PC-9 (cell line): ENCODE measurements around the gene PAGR1. TPM values are rescaled to one million over a fixed set of nuclear protein-coding genes. Genes with fewer than 3 reads are reported as not detected.

Source experiments
- Bru-seq: library from RNA; stranded (reverse); fragments of 400-500 nt; gene quantifications from one replicate; lab custom pipeline; 2021; lab: Mats Ljungman, UMichigan
- BruChase-seq, 2 experiments: library from RNA; stranded (reverse); fragments of 400-500 nt; gene quantifications; one replicate each; lab custom pipeline; 2021; lab: Mats Ljungman, UMichigan
- BruUV-seq: library from RNA; stranded (reverse); fragments of 400-500 nt; replicated peaks from 2 replicates; lab custom pipeline; 2021; lab: Mats Ljungman, UMichigan
- CTCF ChIA-PET: fragments of 300-600 bp; sonication (Branson Sonifier 250); formaldehyde crosslinking; loops from one replicate; lab custom pipeline; 2022; ENCODE audit warnings: antibody characterized with exemption; lab: Charles Lee
- POLR2A ChIA-PET: fragments of 300-600 bp; sonication (Branson Sonifier 250); formaldehyde crosslinking; loops from one replicate; lab custom pipeline; 2022; ENCODE audit warnings: antibody characterized with exemption; ENCODE audit not compliant: unreplicated experiment; lab: Charles Lee
- DNase-seq, 2 experiments: peaks; one replicate each; pipeline versions ENCODE4 v3.0.0 to v3.0.0-alpha.2; 2015 to 2022; ENCODE audit warnings: mixed read lengths in 1 of 2
- H2AFZ ChIP-seq: fragments of 200-600 bp; sonication (generic); 2 replicates; pipeline ENCODE4 v1.8.1; 2017; ENCODE audit warnings: antibody characterized with exemption
- H3F3A ChIP-seq: fragments of 200-600 bp; sonication (generic); 2 replicates; pipeline ENCODE4 v1.8.1; 2017; ENCODE audit warnings: antibody characterized with exemption, mild to moderate bottlenecking, low read depth; ENCODE audit not compliant: insufficient read depth
- H3K27ac ChIP-seq: fragments of 200-600 bp; sonication (generic); 2 replicates; pipeline ENCODE4 v1.6.1; 2016; ENCODE audit warnings: mixed run types
- H3K27me3 ChIP-seq: fragments of 200-600 bp; sonication (generic); 2 replicates; pipeline ENCODE4 v1.6.1; 2016; ENCODE audit warnings: low read depth, mixed run types; ENCODE audit not compliant: insufficient read depth
- H3K36me3 ChIP-seq: fragments of 200-600 bp; sonication (generic); 2 replicates; pipeline ENCODE4 v1.6.1; 2016; ENCODE audit warnings: low read depth, mixed run types
- H3K4me1 ChIP-seq: fragments of 200-600 bp; sonication (generic); replicated peaks from 2 replicates; pipeline ENCODE4 v1.6.1; 2016; ENCODE audit warnings: mixed run types; ENCODE audit not compliant: insufficient read depth
- H3K4me2 ChIP-seq: fragments of 200-600 bp; sonication (generic); 2 replicates; pipeline ENCODE4 v1.6.1; 2017; ENCODE audit warnings: mixed run types
- H3K4me3 ChIP-seq: fragments of 200-600 bp; sonication (generic); 2 replicates; pipeline ENCODE4 v1.6.1; 2016; ENCODE audit warnings: mixed run types
- H3K79me2 ChIP-seq: fragments of 200-600 bp; sonication (generic); 2 replicates; pipeline ENCODE4 v1.6.1; 2017; ENCODE audit warnings: low read depth, mixed run types
- H3K9me2 ChIP-seq: fragments of 200-600 bp; sonication (generic); 2 replicates; pipeline ENCODE4 v1.8.1; 2017; ENCODE audit warnings: mild to moderate bottlenecking; ENCODE audit not compliant: insufficient read depth
- H3K9me3 ChIP-seq: fragments of 200-600 bp; sonication (generic); 2 replicates; pipeline ENCODE4 v1.8.1; 2016; ENCODE audit warnings: low read depth; ENCODE audit not compliant: insufficient read depth
- H4K20me1 ChIP-seq: fragments of 200-600 bp; sonication (generic); 2 replicates; pipeline ENCODE4 v1.8.1; 2017; ENCODE audit not compliant: insufficient read depth
- CTCF ChIP-seq: fragments of 200-600 bp; sonication (generic); conservative IDR thresholded peaks from 2 replicates; pipeline ENCODE4 v1.6.1; 2017; ENCODE audit warnings: mixed run types, antibody characterized with exemption, mild to moderate bottlenecking, moderate library complexity
- EZH2 ChIP-seq: fragments of 200-600 bp; sonication (generic); IDR thresholded peaks from 2 replicates; pipeline ENCODE4 v1.8.0; 2017; ENCODE audit warnings: antibody characterized with exemption, low read depth
- intact Hi-C: fragments of 100-400 bp; cut with micrococcal nuclease; formaldehyde crosslinking; loops from one replicate; pipeline ENCODE4 v1.10.0; 2022; ENCODE audit not compliant: unreplicated experiment
- long read RNA-seq: library from polyadenylated mRNA; stranded (forward); transcript quantifications from one replicate; pipeline ENCODE4 v2.0.0, GENCODE V29; 2022
- total RNA-seq: library from RNA; stranded (reverse); gene quantifications from 2 replicates; pipeline ENCODE4 v1.2.3, GENCODE V29; 2021

The PAGR1 gene
- total RNA-seq (27.5 and 44.6 TPM in 2 replicates), Bru-seq, nascent RNA (percentile 69 among the genes with signal in this experiment), BruChase-seq, experiment 1, labeled RNA remaining after a 2-hour chase (percentile 83 among the genes with signal in this experiment), BruChase-seq, experiment 2, labeled RNA remaining after a 6-hour chase (percentile 88 among the genes with signal in this experiment)
- long read RNA-seq, transcript PAGR1-201 (3 exons, 1,702 nt) = major isoform, 125 of 126 reads
- long read RNA-seq, partial matches to known transcripts = 0 of 126 reads
- long read RNA-seq, other reads (novel, unspliced or antisense) = 1 of 126 reads

GRCh38 chr16:29815793-29816693, at the start of gene PAGR1:
Gene PAGR1 (plus strand): TSS chr16:29816152. CDS start chr16:29816526, 374 bp downstream.
- Histone ChIP-seq H2AFZ (peak within 1 kb of the TSS; percentile 89), H3K27me3 (no peaks in the 10 kb centered on the region), H3K9me3 (no peaks in the 10 kb centered on the region), H3F3A (peaks cover 54% of the 10 kb centered on the region; the same call in 1 of the 2 replicates), H3K27ac (peak within 1 kb of the TSS; percentile 55), H4K20me1 (no peaks in the 10 kb centered on the region), H3K4me3 (peak within 1 kb of the TSS; percentile 83), H3K4me2 (peak within 1 kb of the TSS; percentile 82), H3K4me1 (peaks cover 44% of the 10 kb centered on the region), H3K36me3 (no peaks in the 10 kb centered on the region), H3K79me2 (peaks cover 29% of the 10 kb centered on the region), H3K9me2 (no peaks in the 10 kb centered on the region)
- intact Hi-C loops = loop anchor here (10.0 kb wide), 1 partner anchor 221 kb away; no protein-coding TSS in a partner anchor
- TSS peak; percentile 17 for BruUV-seq
- no peak for TF ChIP-seq EZH2
- TF ChIP-seq CTCF = peak; percentile 94
- CTCF ChIA-PET = interaction anchor here (0.5 to 1.2 kb wide), 8 partner anchors 9 to 146 kb away, joined by 3 to 6 read pairs (median 4); partner anchors contain the start of genes KIF22, SEZ6L2 and TMEM219
- POLR2A ChIA-PET = interaction anchor here (0.5 to 1.3 kb wide), 10 partner anchors 8 to 157 kb away, joined by 3 to 15 read pairs (median 4); partner anchors contain the start of gene TAOK2
- peak; percentile 98 to 100 for DNase-seq

GRCh38 chr16:29766571-29766970, 49.4 kb upstream of the PAGR1 start:
- no TSS peak for BruUV-seq
- intact Hi-C loops = no loop called here
- no peaks in the 10 kb centered on the region for H4K20me1 ChIP-seq
- no peak overlapping the region for H2AFZ ChIP-seq
- H3K9me3 ChIP-seq = no peaks in the 10 kb centered on the region
- H3K4me2 ChIP-seq = no peak overlapping the region
- ChIA-PET CTCF (no interaction called here), POLR2A (no interaction called here)
- H3K27me3 ChIP-seq = no peaks in the 10 kb centered on the region
- no peak for DNase-seq
- TF ChIP-seq EZH2 (no peak), CTCF (no peak)
- H3F3A ChIP-seq = peaks cover 25% of the 10 kb centered on the region
- H3K9me2 ChIP-seq = no peaks in the 10 kb centered on the region
- no peaks in the 10 kb centered on the region for H3K36me3 ChIP-seq
- H3K4me3 ChIP-seq = no peak overlapping the region
- peaks cover 27% of the 10 kb centered on the region for H3K4me1 ChIP-seq
- H3K79me2 ChIP-seq = no peaks in the 10 kb centered on the region
- no peak overlapping the region for H3K27ac ChIP-seq

- no peak overlapping the region for H2AFZ ChIP-seq
- peaks cover 25% of the 10 kb centered on the region for H3F3A ChIP-seq
- intact Hi-C loops = no loop called here
- H3K4me1 ChIP-seq = peaks cover 29% of the 10 kb centered on the region
- TF ChIP-seq EZH2 (no peak), CTCF (no peak)
- H3K4me2 ChIP-seq = no peak overlapping the region
- ChIA-PET CTCF (no interaction called here), POLR2A (no interaction called here)
- H3K9me2 ChIP-seq = no peaks in the 10 kb centered on the region
- H3K36me3 ChIP-seq = no peaks in the 10 kb centered on the region
- no peaks in the 10 kb centered on the region for H3K79me2 ChIP-seq
- no peak overlapping the region for H3K4me3 ChIP-seq
- no peak for DNase-seq
- H4K20me1 ChIP-seq = no peaks in the 10 kb centered on the region
- no peaks in the 10 kb centered on the region for H3K9me3 ChIP-seq
- BruUV-seq = no TSS peak
- H3K27ac ChIP-seq = no peak overlapping the region
- no peaks in the 10 kb centered on the region for H3K27me3 ChIP-seq
Measured at GRCh38 chr16:29767062-29767461, 48.9 kb upstream of the PAGR1 start.
